T-cell (primary cell): ENCODE measurements around the gene FKBP4. TPM values are rescaled to one million over a fixed set of nuclear protein-coding genes. Genes with fewer than 3 reads are reported as not detected.

Experiments
- ATAC-seq, 4 experiments: fragments of 200-7000 bp in 3 of 4; fragments of 150-1000 bp in 1 of 4; cut with Tn5 transposase; replicated peaks in 1 of 4; 1 replicate in 3 of 4; 2 replicates in 1 of 4; pipeline ENCODE4 v1.10.0; 2021; ENCODE audit warnings: moderate library complexity in 3 of 4, mild to moderate bottlenecking in 2 of 4, moderate number of reproducible peaks in 1 of 4
- CTCF ChIA-PET, 2 donors: fragments of 300-600 bp; sonication (Branson Sonifier 250); formaldehyde crosslinking; loops; one replicate each; lab custom pipeline; 2022; ENCODE audit warnings: antibody characterized with exemption in 2 of 2; lab: Charles Lee
- POLR2A ChIA-PET, 2 donors: fragments of 300-600 bp; sonication (Branson Sonifier 250); formaldehyde crosslinking; loops; one replicate each; lab custom pipeline; 2022; ENCODE audit warnings: antibody characterized with exemption in 2 of 2; lab: Charles Lee
- DNase-seq, 35 experiments: peaks; one replicate each; pipeline versions ENCODE4 v3.0.0 to v3.0.0-alpha.2; 2013 to 2023
- H3K27ac ChIP-seq: one replicate; pipeline ENCODE4 v1.5.1; 2013; ENCODE audit warnings: low read length
- H3K27me3 ChIP-seq, 2 experiments: replicated peaks in 1 of 2; 1 replicate in 1 of 2; 2 replicates in 1 of 2; pipeline versions ENCODE4 v1.6.1 to v1.7.0; 2013; ENCODE audit warnings: low read length in 1 of 2, mixed read lengths in 1 of 2; ENCODE audit not compliant: control insufficient read depth in 2 of 2, insufficient read depth in 2 of 2; ENCODE audit errors: extremely low read depth in 1 of 2
- H3K36me3 ChIP-seq, 2 donors: 1 replicate in 1 of 2; 2 replicates in 1 of 2; pipeline versions ENCODE4 v1.6.1 to v1.7.0; 2013; ENCODE audit warnings: low read length in 1 of 2; ENCODE audit not compliant: control insufficient read depth in 2 of 2, insufficient read depth in 1 of 2; ENCODE audit errors: extremely low read depth in 1 of 2
- H3K4me1 ChIP-seq, 2 experiments: 1 replicate in 1 of 2; 2 replicates in 1 of 2; pipeline versions ENCODE4 v1.6.1 to v1.7.0; 2013; ENCODE audit warnings: low read length in 2 of 2, mixed read lengths in 1 of 2; ENCODE audit not compliant: insufficient read depth in 2 of 2, control insufficient read depth in 1 of 2; ENCODE audit errors: extremely low read depth in 1 of 2
- H3K4me3 ChIP-seq, 2 donors: 1 replicate in 1 of 2; 2 replicates in 1 of 2; pipeline versions ENCODE4 v1.5.1 to v1.7.0; 2013; ENCODE audit warnings: mild to moderate bottlenecking in 2 of 2, low read length in 1 of 2, moderate library complexity in 1 of 2; ENCODE audit not compliant: control insufficient read depth in 1 of 2; ENCODE audit errors: extremely low read depth in 1 of 2
- H3K9me3 ChIP-seq: 2 replicates; pipeline ENCODE4 v1.7.0; 2013
- H3K27ac Mint-ChIP-seq, 2 donors: one replicate each; pipeline ENCODE4 v1.8.0; 2020 to 2021; ENCODE audit warnings: mild to moderate bottlenecking in 2 of 2, mixed read lengths in 2 of 2
- H3K27me3 Mint-ChIP-seq, 2 donors: one replicate each; pipeline ENCODE4 v1.8.0; 2021 to 2022; ENCODE audit warnings: mixed read lengths in 2 of 2
- H3K36me3 Mint-ChIP-seq: one replicate; pipeline ENCODE4 v1.8.0; 2021; ENCODE audit warnings: mixed read lengths
- H3K4me1 Mint-ChIP-seq, 3 donors: one replicate each; pipeline ENCODE4 v1.8.0; 2020 to 2022; ENCODE audit warnings: mixed read lengths in 3 of 3, mild to moderate bottlenecking in 1 of 3
- H3K4me3 Mint-ChIP-seq, 3 donors: one replicate each; pipeline ENCODE4 v1.8.0; 2020 to 2022; ENCODE audit warnings: mild to moderate bottlenecking in 3 of 3, mixed read lengths in 3 of 3, moderate library complexity in 3 of 3
- H3K9me3 Mint-ChIP-seq, 3 donors: one replicate each; pipeline ENCODE4 v1.8.0; 2020 to 2022; ENCODE audit warnings: mixed read lengths in 3 of 3
- WGBS: methylation state at CpG from one replicate; pipeline ENCODE4 v1.1.5; 2013; ENCODE audit warnings: missing lambda C conversion rate; ENCODE audit not compliant: insufficient coverage; 5-methylcytosine and 5-hydroxymethylcytosine counted together
- total RNA-seq, 35 experiments: library from RNA in 6 of 35; stranded (reverse) in 6 of 35; fragments of 120-200 nt in 1 of 35; gene quantifications; one replicate each; pipeline versions ENCODE4 v1.2.1 to v1.2.4 and lab custom pipeline; 2013 to 2026

Gene FKBP4
- total RNA-seq, 5 donors from 2014 or later (not counting 1 experiment from before 2014, with no cell fraction given), result 47.7 to 61.3 (median 52.5) TPM

DNA sequence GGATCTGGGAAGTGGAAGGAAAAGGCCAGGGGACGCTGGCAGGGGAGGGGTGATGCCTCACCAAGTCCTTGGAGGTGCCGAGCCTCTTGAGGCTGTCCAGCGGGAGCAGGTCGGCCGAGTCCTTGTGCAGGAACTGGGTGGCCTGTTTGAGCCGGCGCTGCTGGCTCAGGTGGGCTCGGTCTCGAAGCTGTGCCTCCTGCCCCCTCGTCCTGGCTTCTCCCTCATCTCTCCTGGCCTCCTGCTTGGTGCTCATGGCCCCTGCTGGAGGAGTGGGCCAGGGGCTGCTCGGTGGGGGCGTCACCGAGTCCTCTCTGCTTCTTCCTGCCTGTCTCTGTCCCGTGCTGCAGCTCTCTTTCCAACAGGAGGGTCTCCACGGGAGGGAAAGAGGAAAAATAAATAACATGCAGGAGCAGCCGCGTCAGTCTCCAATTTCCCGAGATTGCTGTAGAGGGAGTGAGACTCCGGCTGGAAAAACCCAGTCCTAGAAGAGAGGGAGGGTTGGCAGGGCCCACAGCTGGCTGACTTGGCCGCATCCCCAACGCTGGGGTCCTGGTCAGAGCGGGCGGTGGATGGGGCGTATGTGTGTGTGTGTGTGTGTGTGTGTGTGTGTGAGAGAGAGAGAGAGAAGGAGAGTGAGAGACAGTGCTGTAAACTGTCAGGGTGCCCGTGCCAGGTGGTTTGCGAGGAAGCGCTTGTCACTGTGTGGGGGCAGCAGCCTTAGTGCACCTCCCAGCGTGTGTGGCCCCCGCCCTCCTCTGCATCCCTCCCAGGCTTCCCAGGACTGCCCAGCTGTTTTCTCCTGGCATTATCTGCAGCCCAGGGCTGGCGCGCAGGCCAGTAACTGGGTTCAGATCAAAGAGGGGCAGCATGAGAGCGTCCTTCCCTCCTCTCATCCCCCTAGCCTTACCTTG lies 40.1 kb downstream of the FKBP4 start, which contains the start of gene NRIP2:
NRIP2 (minus strand) TSS at position 455 of the 911 bp plus-strand sequence; CDS start at position 403, 52 bp downstream.
- H3K36me3 ChIP-seq, result peaks cover 4 to 30% of the 10 kb centered on the region in 2 donors

DNA sequence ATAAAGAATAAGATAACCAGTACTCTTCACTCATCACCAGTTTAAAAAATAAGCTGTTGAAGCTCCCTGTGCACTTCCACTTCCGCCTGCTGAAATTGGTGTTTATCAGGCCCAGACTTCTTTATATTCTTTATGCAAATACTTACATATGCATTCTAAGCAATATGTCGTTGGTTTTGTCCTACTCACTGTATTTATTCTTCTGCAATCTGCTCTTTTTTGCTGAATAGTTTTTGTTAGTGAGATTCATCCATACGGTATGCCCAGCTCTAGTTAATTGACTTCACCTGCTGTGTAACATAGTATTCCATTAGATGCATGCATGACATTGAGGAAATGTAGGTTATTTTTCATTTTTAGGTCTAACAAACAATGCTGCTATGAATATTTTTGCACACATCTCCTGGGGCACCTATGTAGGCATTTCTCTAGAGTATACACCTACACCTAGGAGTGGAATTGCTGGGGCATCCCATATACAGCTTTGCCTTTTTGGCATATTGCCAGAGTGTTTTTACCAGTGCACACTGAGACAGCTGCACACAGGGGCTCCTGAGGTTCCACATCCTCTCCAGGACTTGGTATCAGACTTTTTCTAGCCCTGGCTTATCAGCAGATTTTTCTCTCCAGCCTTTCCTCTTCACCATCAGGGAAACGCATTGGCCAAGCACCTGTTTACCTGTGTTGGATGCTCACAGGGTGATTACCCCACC lies 41.1 kb downstream of the FKBP4 start:
- H3K27ac Mint-ChIP-seq, result peak overlapping the region in 1 of 2 donors; percentile 17
- WGBS, result 100% methylated on average over 1 of the region's 4 CpGs
- no peak for ATAC-seq
- CTCF ChIA-PET, result no interaction called here
- H3K27ac ChIP-seq, result no peak overlapping the region
- no peak overlapping the region for H3K4me3 Mint-ChIP-seq
- no peaks in the 10 kb centered on the region for H3K27me3 ChIP-seq
- H3K36me3 Mint-ChIP-seq, result peaks cover 36% of the 10 kb centered on the region
- H3K4me3 ChIP-seq, result no peak overlapping the region
- H3K4me1 Mint-ChIP-seq, result peaks cover 3 to 14% (median 8%) of the 10 kb centered on the region in 3 donors
- H3K9me3 ChIP-seq, result no peaks in the 10 kb centered on the region
- no peaks in the 10 kb centered on the region for H3K27me3 Mint-ChIP-seq
- H3K9me3 Mint-ChIP-seq, result no peaks in the 10 kb centered on the region
- POLR2A ChIA-PET, result interaction anchor here in 1 of 2 donors (0.6 kb wide), 1 partner anchor 1433 kb away, joined by 6 read pairs; no protein-coding TSS in a partner anchor
- H3K4me1 ChIP-seq, result peaks cover 0 to 7% of the 10 kb centered on the region in 2 experiments
- DNase-seq, result no peak
- peaks cover 4 to 25% of the 10 kb centered on the region in 2 donors for H3K36me3 ChIP-seq

More for the DNA sequence above, 40.1 kb downstream of the FKBP4 start, which contains the start of gene NRIP2:
- no peaks in the 10 kb centered on the region for H3K27me3 ChIP-seq
- H3K4me3 ChIP-seq, result no peak within 1 kb of the TSS
- Mint-ChIP-seq H3K36me3 (peaks cover 37% of the 10 kb centered on the region), H3K27me3 (no peaks in the 10 kb centered on the region), H3K4me1 (peaks cover 3 to 14% (median 8%) of the 10 kb centered on the region in 3 donors), H3K9me3 (no peaks in the 10 kb centered on the region), H3K4me3 (no peak within 1 kb of the TSS), H3K27ac (peak within 1 kb of the TSS in 1 of 2 donors; percentile 17)
- no peak for DNase-seq
- H3K9me3 ChIP-seq, result no peaks in the 10 kb centered on the region
- ChIA-PET POLR2A (no interaction called here), CTCF (no interaction called here)
- peaks cover 0 to 7% of the 10 kb centered on the region in 2 experiments for H3K4me1 ChIP-seq
- WGBS, result 61% methylated on average over 22 of the region's 32 CpGs
- ATAC-seq, result no peak
- H3K27ac ChIP-seq, result no peak within 1 kb of the TSS

DNA sequence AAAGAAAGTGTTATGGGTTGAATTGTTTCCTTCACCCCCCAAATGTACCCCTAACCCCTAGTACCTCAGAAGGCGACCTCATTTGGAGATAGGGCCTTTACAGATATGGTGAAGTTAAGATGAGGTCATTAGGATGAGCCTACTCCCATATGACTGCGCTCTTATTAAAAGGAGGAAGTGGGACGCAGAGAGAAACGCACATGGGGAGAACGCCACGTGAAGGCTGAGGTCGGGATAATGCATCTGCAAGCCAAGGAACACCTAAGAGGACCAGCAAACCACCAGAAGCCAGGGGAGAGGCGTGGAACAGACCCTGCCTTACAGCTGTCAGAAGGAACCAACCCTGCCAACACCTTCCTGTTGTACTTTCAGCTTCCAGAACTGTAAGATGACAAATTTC lies 41.8 kb downstream of the FKBP4 start:
- H3K27ac Mint-ChIP-seq, result no peak overlapping the region
- POLR2A ChIA-PET, result interaction anchor here in 1 of 2 donors (0.6 kb wide), 1 partner anchor 17 kb away, joined by 4 read pairs; no protein-coding TSS in a partner anchor

DNA sequence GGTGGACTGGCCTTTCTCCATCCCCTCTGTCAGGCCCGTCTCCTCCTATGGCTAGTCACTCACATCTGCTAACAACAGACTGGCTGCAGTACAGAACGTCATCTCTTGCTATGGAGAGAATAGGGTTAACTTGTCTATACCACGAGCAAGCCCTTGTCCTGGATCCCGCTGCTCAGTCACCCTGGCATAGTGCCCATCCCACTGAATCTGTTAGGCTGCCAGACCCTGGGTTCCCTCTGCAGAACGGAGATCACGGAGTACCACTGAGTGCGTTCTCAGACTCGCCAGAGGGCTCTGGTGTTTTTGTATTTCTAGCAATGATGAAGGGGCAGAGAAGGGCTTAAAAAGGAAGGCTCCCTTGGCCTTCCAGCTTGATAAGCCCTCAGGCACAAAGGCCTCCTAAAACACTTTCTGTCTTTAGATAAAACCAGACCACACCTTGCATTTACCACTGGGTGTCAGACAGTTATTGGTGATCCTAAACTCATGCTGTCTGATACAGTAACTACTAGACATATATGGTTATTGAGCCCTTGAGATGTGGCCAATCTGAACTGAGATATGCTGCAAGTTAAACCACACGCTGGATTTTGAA lies 46.4 kb downstream of the FKBP4 start:
- H3K4me1 ChIP-seq, result no peaks in the 10 kb centered on the region
- ChIA-PET POLR2A (no interaction called here), CTCF (no interaction called here)
- no peaks in the 10 kb centered on the region for H3K9me3 Mint-ChIP-seq
- peaks cover 6 to 50% of the 10 kb centered on the region in 2 donors for H3K36me3 ChIP-seq
- H3K27ac Mint-ChIP-seq, result no peak overlapping the region
- H3K27ac ChIP-seq, result no peak overlapping the region
- no peaks in the 10 kb centered on the region for H3K4me1 Mint-ChIP-seq
- no peak overlapping the region for H3K4me3 Mint-ChIP-seq
- ATAC-seq (no peak), DNase-seq (no peak)
- peaks cover 39% of the 10 kb centered on the region for H3K36me3 Mint-ChIP-seq
- H3K27me3 ChIP-seq, result no peaks in the 10 kb centered on the region
- H3K4me3 ChIP-seq, result no peak overlapping the region
- H3K9me3 ChIP-seq, result no peaks in the 10 kb centered on the region
- 94% methylated on average over 4 of the region's 9 CpGs for WGBS
- H3K27me3 Mint-ChIP-seq, result no peaks in the 10 kb centered on the region

More for the DNA sequence above, 41.8 kb downstream of the FKBP4 start:
- DNase-seq (no peak), ATAC-seq (no peak)
- Mint-ChIP-seq H3K4me3 (no peak overlapping the region), H3K27me3 (no peaks in the 10 kb centered on the region), H3K4me1 (peaks cover 3 to 14% (median 8%) of the 10 kb centered on the region in 3 donors), H3K9me3 (no peaks in the 10 kb centered on the region), H3K36me3 (peaks cover 34% of the 10 kb centered on the region)
- no peaks in the 10 kb centered on the region for H3K9me3 ChIP-seq
- H3K27me3 ChIP-seq, result no peaks in the 10 kb centered on the region
- H3K4me3 ChIP-seq, result no peak overlapping the region
- WGBS, result 92% methylated on average over 7 of the region's 8 CpGs
- peaks cover 0 to 7% of the 10 kb centered on the region in 2 experiments for H3K4me1 ChIP-seq
- CTCF ChIA-PET, result no interaction called here
- peaks cover 4 to 28% of the 10 kb centered on the region in 2 donors for H3K36me3 ChIP-seq
- no peak overlapping the region for H3K27ac ChIP-seq

DNA sequence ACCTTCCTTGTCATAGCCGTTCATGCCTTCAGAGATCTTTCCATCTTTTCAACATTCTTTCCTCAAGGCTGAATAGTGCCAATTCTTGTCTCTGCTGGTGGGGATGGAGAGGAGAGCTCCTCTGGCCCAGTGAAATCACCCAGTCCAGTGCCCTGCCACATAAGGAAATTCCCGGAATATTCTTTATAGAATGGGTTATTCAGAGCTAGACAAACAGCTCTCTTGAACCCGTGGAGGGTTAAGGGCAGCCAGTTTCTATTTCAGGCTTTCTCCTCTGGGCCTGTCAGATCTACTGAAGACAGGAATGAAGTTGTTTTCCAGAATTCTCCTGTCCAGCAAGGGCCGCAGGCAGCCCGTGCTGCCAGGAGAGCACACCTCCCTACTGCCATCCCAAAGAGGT lies 48.2 kb downstream of the FKBP4 start:
- Histone ChIP-seq H3K9me3 (no peaks in the 10 kb centered on the region), H3K4me3 (no peak overlapping the region), H3K4me1 (no peaks in the 10 kb centered on the region), H3K27me3 (no peaks in the 10 kb centered on the region), H3K27ac (no peak overlapping the region), H3K36me3 (peaks cover 6 to 48% of the 10 kb centered on the region in 2 donors)
- ATAC-seq (no peak), DNase-seq (no peak)
- Mint-ChIP-seq H3K36me3 (peaks cover 43% of the 10 kb centered on the region), H3K4me3 (no peak overlapping the region), H3K9me3 (no peaks in the 10 kb centered on the region), H3K27me3 (no peaks in the 10 kb centered on the region), H3K27ac (no peak overlapping the region), H3K4me1 (no peaks in the 10 kb centered on the region)
- WGBS, result 100% methylated on average over 1 of the region's 5 CpGs
- ChIA-PET CTCF (no interaction called here), POLR2A (no interaction called here)

DNA sequence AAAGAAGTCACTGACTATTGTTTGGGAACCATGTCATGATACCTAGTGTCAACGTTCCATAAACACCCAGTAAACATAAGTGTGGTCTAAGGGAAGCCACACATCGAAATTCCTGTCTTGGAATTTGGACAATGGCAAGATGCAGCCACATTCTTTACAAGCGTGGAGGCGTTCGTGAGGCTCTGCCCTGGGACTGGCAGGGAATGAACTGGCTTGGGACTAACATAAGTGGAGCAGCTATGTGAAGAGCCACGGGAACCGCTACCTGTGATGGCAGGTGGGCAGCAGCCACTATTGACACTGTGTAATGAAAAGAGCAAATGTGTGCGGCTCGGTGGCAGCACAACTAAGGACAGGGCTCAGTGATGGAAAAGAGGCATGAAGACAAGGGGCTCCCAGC lies 50.0 kb downstream of the FKBP4 start:
- POLR2A ChIA-PET, result interaction anchor here in 1 of 2 donors (0.6 kb wide), 1 partner anchor 21 kb away, joined by 9 read pairs; no protein-coding TSS in a partner anchor

More for the DNA sequence above, 50.0 kb downstream of the FKBP4 start:
- no peaks in the 10 kb centered on the region for H3K4me1 Mint-ChIP-seq
- peaks cover 41% of the 10 kb centered on the region for H3K36me3 Mint-ChIP-seq
- H3K27ac ChIP-seq, result no peak overlapping the region
- 93% methylated on average over 6 of the region's 9 CpGs for WGBS
- CTCF ChIA-PET, result interaction anchor here in 1 of 2 donors (1.0 kb wide), 1 partner anchor 10 kb away, joined by 3 read pairs; no protein-coding TSS in a partner anchor
- H3K36me3 ChIP-seq, result peaks cover 2 to 36% of the 10 kb centered on the region in 2 donors
- no peaks in the 10 kb centered on the region for H3K4me1 ChIP-seq
- H3K27ac Mint-ChIP-seq, result no peak overlapping the region
- H3K27me3 Mint-ChIP-seq, result no peaks in the 10 kb centered on the region
- H3K27me3 ChIP-seq, result no peaks in the 10 kb centered on the region
- no peak for ATAC-seq
- no peaks in the 10 kb centered on the region for H3K9me3 Mint-ChIP-seq
- DNase-seq, result no peak
- no peak overlapping the region for H3K4me3 Mint-ChIP-seq
- H3K9me3 ChIP-seq, result no peaks in the 10 kb centered on the region
- H3K4me3 ChIP-seq, result no peak overlapping the region
